GM10847 (cell line): ENCODE results near the gene RIN3.

Experiments used
- POLR2A ChIP-seq: IDR thresholded peaks from 2 replicates; pipeline ENCODE4 v1.6.1; 2011; ENCODE audit not compliant: insufficient read length; ENCODE audit errors: extremely low read depth

The RIN3 gene, protein sequence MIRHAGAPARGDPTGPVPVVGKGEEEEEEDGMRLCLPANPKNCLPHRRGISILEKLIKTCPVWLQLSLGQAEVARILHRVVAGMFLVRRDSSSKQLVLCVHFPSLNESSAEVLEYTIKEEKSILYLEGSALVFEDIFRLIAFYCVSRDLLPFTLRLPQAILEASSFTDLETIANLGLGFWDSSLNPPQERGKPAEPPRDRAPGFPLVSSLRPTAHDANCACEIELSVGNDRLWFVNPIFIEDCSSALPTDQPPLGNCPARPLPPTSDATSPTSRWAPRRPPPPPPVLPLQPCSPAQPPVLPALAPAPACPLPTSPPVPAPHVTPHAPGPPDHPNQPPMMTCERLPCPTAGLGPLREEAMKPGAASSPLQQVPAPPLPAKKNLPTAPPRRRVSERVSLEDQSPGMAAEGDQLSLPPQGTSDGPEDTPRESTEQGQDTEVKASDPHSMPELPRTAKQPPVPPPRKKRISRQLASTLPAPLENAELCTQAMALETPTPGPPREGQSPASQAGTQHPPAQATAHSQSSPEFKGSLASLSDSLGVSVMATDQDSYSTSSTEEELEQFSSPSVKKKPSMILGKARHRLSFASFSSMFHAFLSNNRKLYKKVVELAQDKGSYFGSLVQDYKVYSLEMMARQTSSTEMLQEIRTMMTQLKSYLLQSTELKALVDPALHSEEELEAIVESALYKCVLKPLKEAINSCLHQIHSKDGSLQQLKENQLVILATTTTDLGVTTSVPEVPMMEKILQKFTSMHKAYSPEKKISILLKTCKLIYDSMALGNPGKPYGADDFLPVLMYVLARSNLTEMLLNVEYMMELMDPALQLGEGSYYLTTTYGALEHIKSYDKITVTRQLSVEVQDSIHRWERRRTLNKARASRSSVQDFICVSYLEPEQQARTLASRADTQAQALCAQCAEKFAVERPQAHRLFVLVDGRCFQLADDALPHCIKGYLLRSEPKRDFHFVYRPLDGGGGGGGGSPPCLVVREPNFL

DNA sequence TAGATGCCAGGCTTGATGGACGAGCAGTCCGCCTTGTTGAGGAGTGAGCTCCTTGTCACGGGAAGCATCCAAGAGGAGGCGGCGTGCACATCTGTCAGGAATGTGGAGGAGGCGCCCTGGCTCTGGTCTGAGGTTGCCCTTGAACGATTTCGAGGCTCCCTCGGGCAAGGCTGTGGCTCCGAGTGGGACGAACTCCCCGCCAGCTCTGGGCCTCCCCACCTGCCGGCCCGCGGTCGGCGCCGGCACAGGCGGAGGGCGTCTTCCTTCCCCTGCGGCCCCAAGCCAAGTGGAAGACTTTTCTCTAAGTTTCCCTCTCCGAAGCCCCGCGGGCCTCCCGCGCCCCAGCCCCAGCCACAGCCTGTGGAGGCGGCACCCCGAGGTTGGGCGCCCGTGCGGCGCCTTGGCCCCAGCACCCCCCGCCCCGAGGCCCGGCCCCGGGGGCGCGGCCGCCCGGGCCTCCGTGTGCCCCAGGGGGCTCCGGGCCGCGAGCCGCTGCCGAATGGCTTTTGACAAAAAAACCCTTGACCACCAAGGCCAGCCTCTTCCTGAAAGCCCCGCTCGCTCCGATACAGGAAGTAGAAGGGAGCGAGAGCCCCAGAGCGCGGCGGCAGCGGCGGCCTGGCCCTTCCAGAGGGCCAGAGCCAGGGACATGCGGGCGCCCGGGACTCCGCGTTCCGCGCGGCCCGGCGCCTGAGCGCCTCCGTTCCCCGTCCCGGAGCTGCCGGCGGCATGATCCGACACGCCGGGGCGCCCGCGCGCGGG is at the start of gene RIN3:
Gene RIN3 (plus strand): TSS at position 578 of the 762 bp plus-strand sequence. CDS start 152 bp downstream, at position 730.
- peak; percentile 14 for TF ChIP-seq POLR2A

GRCh38 chr14:92464156-92464555 is 49.4 kb upstream of the RIN3 start:
- TF ChIP-seq POLR2A = no peak

DNA sequence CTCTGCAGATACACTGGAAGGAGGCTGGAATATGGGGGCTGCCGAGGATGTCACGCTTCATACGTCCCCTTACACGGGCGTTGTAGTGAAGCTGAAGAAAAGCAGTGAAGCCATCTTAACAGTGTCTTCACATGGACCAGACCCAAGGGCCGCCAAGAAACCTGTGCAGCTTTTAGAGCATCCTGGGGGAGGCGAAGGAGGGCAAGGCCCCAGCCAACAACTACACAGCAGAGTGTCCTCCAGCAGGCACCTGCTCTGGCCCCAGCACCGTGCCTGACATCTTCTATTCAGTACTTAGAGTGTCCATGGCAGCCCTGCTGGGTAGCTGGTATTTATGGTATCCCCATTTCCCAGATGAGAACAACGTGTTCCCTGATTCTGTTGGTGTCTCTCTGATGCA is 48.9 kb upstream of the RIN3 start:
- TF ChIP-seq POLR2A = no peak

GRCh38 chr14:92465353-92466055 is 48.1 kb upstream of the RIN3 start:
- no peak for TF ChIP-seq POLR2A

GRCh38 chr14:92466059-92466458 is 47.5 kb upstream of the RIN3 start:
- TF ChIP-seq POLR2A = no peak

DNA sequence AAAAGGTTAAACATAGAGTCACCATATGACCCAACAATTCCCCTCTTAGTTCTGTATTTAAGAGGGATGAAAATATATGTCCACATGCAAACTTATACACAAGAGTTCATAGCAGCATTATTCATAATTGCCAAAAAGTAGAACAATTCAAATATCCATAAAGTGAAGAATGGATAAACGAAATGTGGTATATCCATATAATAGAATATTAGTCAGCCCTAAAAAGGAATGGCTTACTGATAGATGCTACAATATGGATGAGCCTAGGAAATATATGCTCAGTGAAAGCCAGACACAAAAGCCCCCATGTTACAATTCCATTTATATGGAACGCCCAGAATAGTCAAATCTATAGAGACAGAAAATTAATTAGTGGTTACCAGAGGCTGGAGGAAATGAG is 44.1 kb upstream of the RIN3 start:
- TF ChIP-seq POLR2A = no peak

DNA sequence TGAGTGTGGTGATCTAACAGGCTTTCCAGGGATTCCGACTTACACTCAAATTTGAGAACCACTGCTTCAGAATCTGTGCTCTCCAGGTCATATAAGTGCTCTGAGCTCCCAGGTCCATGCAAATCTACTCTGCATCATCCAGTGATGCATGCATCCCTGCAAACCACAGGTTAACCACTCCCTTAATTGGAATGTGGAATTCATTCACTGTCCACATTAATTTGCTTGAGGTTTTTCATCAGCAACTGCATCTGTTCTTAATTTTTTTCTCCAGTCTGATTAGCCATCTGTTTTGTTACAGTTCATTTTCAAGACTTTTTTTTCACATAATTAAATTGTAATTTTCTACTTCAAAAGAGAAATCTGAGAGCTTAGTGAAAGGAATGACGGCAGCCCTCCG is 43.4 kb upstream of the RIN3 start:
- TF ChIP-seq POLR2A = no peak

- TF ChIP-seq POLR2A = no peak
Observed at GRCh38 chr14:92470811-92471210, 42.8 kb upstream of the RIN3 start.

DNA sequence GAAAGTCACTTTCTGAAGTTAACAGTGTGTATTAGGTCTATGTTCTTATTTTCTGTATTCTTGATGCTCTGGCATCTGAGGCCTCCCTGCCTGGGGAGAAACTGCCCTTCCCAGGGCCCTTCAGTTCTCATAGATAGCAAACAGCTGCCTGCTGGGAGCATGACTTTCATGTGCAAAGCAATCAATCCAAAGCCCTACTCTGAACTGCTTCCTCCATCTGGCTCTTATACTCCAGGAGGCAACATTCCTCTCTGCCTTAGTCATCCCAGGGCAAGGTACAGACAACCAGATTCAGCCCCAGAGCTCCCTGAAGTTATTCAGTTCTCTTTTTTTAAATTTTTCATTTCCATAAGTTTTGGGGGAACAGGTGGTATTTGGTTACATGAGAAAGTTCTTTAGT is 41.7 kb upstream of the RIN3 start:
- TF ChIP-seq POLR2A = no peak

DNA sequence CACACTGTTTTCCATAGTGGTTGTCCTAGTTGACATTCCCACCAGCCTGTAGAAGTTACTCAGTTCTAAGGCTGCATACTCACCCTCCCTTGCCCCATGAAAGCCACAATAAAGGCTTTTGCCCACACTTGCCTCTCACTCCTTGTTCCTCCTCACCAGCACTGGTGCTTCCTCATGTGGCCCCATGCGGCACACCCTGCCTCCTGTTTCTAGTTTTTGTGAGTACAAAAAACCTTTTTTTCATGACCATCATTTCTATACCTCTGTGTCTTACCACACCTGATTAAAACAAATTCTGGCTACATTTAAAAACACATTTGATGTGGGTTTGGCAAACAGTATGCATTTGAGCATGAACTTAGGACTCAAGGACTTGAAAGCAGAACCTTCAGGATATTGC is 40.7 kb upstream of the RIN3 start:
- TF ChIP-seq POLR2A = no peak

DNA sequence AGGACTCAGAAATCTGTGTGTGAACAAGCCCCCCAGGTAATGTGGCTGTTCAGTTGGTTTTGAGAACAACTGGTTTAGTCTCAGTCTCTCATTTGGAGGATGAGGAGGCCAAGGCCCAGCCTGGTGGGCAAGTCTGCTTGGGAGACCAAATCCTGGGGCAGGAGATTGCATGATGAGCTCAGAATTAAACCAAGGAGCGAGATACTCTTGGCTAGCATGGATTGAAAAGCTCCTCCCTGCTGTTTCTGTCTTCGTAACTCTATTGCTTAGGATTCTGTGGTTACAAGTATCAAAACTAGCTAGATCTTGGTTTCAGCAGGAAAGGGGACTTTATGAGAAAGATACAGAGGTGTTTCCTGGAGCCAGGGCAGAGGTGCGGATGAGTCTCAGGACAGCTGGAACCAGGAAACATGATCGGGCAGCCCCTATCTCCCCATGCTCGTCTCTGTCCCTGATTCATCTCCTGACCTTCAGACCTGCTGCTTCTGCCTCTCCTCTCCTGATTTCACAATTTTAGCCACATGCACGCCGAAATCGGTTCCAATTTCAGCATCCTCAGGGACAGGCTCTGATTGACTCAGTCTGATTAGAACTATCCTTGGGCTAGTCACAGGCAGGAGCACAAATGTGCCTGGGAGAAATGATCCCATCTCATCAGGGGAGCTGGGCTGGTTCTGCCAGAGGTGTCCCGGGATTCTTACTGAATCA is 40.2 kb upstream of the RIN3 start:
- TF ChIP-seq POLR2A = no peak

DNA sequence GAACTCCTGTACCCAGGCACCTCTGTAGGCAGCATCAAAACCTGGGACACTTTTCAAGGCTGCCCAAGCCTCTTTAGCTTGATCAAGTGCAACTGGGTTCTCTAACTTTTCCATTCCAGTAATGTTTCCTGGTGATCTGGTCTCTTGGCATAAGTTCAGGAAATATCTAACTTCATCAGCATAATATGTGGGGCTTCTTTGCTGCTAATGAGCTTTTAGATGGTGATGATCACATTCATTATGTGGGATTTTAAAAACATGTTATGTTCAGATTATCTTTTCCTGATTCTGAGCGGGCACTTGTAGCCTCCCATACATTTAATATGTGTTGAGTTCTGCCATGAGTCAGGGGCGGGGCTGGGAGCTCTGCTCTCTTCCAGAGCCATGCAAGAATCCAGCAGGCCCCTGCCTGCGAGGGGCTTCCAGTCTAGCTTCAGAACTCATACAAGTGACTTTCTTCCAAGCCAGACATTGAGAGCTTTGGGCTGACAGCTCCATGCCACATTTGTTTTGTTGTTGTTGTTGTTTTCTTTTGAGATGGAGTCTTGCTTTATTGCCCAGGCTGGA is 39.5 kb upstream of the RIN3 start:
- TF ChIP-seq POLR2A = no peak

GRCh38 chr14:92475037-92475436 is 38.5 kb upstream of the RIN3 start:
- no peak for TF ChIP-seq POLR2A
